HAP-1 (cell line): ENCODE measurements around the gene ASIC4.

Source experiments
- DNase-seq, 2 experiments: peaks; one replicate each; pipeline ENCODE4 v3.0.0-alpha.2; 2016 to 2020; ENCODE audit warnings: low spot score in 2 of 2
- H3K27me3 ChIP-seq: fragments of 250-450 bp; sonication (Bioruptor Pico); 2 replicates; pipeline ENCODE4 v1.5.1; 2020; ENCODE audit warnings: low read depth, mild to moderate bottlenecking, moderate library complexity
- H3K36me3 ChIP-seq: fragments of 250-450 bp; sonication (Bioruptor Pico); replicated peaks from 2 replicates; pipeline ENCODE4 v1.5.1; 2020; ENCODE audit warnings: mild to moderate bottlenecking
- H3K4me1 ChIP-seq: fragments of 250-450 bp; sonication (Bioruptor Pico); 2 replicates; pipeline ENCODE4 v1.5.1; 2020; ENCODE audit warnings: mild to moderate bottlenecking
- H3K4me3 ChIP-seq: fragments of 250-450 bp; sonication (Bioruptor Pico); 2 replicates; pipeline ENCODE4 v1.5.1; 2020; ENCODE audit warnings: mild to moderate bottlenecking, moderate library complexity
- H3K9me3 ChIP-seq: fragments of 250-450 bp; sonication (Bioruptor Pico); 2 replicates; pipeline ENCODE4 v1.5.1; 2020; ENCODE audit warnings: mild to moderate bottlenecking, moderate library complexity
- in situ Hi-C: fragments of 300-500 bp; cut with MboI; formaldehyde crosslinking; loops from 3 replicates; pipeline ENCODE4 v1.14.3; 2020; ENCODE audit warnings: low sequenced_read_pairs, inconsistent platforms, mixed read lengths

ASIC4 gene

DNA sequence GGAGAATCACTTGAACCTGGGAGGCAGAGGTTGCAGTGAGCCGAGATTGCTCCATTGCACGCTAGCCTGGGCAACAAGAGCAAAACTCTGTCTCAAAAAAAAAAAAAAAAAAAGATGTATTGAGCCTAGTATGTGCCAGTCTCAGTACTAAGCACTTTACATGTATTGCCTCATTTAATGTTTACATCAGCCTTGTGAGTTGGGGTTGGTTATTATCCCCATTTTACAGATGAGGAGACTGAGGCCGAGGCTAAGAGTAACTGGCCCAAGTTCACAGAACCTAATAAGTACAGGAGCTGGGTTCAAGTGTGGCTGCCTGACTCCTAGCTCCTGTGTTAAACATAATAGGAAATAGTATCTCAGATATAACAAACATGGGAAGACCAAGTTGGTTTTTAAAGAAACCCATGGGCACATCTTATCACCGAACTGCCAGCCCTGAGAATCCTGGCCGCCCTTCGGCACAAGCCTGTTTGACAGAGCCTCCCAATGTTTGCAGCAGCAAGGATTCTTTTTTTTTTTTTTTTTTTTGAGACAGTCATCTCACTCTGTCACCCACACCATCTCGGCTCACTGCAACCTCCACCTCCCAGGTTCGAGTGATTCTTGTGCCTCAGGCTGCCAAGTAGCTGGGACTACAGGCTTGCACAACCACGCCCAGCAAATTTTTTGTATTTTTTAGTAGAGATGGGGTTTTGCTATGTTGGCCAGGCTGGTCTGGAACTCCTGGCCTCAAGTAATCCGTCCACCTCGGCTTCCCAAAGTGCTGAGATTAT lies 39.8 kb upstream of the ASIC4 start:
- no peak for DNase-seq
- H3K4me3 ChIP-seq, result no peak overlapping the region
- H3K36me3 ChIP-seq, result no peaks in the 10 kb centered on the region
- H3K27me3 ChIP-seq, result no peaks in the 10 kb centered on the region
- H3K9me3 ChIP-seq, result no peaks in the 10 kb centered on the region
- no peaks in the 10 kb centered on the region for H3K4me1 ChIP-seq
- in situ Hi-C loops, result loop anchor here (5.0 kb wide), 1 partner anchor 53 kb away; no protein-coding TSS in a partner anchor

DNA sequence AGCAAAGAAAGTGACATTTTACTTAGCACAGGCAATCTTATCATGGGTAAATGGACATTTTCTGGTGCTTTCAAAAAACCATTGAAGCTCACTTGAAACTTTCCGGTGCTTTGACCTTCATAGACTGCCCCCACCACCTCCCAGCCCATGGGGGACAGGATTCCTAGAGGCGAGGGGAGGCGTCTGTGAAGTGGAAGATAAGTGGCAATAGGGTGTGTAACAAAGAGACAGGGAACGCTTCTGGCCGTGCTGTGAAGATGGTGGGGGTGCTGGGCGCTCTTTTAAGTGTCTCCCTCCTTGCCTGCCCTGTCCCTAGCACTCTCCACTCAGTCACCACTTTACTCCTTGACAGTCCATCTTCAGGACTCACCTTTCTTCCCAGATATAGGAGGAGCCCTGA lies 39.0 kb upstream of the ASIC4 start:
- no peak for DNase-seq
- Histone ChIP-seq H3K9me3 (no peaks in the 10 kb centered on the region), H3K27me3 (no peaks in the 10 kb centered on the region), H3K4me1 (no peaks in the 10 kb centered on the region), H3K4me3 (no peak overlapping the region), H3K36me3 (no peaks in the 10 kb centered on the region)
- in situ Hi-C loops, result no loop called here

- peak; percentile 57 to 90 for DNase-seq
- in situ Hi-C loops, result no loop called here
Measured at GRCh38 chr2:219475697-219476651, 38.3 kb upstream of the ASIC4 start.

DNA sequence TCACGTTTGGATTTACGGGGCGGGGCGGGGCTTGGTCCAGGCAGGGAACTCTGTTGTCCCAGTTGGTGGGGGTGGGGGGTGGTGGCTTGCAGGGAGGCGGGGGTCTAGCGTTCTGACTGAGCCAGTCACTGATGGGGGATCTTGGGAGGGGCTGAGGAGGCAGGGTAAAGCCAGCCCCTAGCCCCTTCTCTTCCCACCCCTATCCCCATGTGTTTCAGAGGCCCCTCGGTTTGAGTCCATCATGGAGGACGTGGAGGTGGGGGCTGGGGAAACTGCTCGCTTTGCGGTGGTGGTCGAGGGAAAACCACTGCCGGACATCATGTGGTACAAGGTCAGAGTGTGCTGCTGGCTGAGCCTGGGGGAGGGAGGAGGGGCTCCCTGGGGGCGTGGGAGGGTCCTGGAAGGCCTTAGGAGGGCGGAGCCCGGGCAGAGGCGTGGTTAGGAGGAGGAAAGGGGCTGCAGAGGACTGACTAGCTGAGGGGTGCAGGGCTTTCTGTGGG lies 37.6 kb upstream of the ASIC4 start:
- in situ Hi-C loops, result no loop called here
- H3K27me3 ChIP-seq, result no peaks in the 10 kb centered on the region

More at GRCh38 chr2:219475697-219476651, 38.3 kb upstream of the ASIC4 start:
- Histone ChIP-seq H3K27me3 (no peaks in the 10 kb centered on the region), H3K4me3 (no peak overlapping the region), H3K36me3 (no peaks in the 10 kb centered on the region), H3K9me3 (no peaks in the 10 kb centered on the region), H3K4me1 (no peaks in the 10 kb centered on the region)

DNA sequence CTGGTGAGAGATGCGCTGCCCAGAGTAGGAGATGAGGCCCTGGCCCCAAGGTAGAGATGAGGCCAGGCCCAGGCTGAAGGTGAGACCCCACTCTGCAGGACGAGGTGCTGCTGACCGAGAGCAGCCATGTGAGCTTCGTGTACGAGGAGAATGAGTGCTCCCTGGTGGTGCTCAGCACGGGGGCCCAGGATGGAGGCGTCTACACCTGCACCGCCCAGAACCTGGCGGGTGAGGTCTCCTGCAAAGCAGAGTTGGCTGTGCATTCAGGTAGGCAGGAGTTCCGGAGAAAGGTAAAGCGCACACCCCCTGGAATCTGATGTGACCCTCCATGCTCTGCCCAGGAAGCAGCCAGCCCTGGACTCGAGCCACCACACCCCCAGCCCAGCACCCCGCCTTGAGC lies 37.1 kb upstream of the ASIC4 start:
- Histone ChIP-seq H3K27me3 (no peaks in the 10 kb centered on the region), H3K4me3 (no peak overlapping the region), H3K9me3 (no peaks in the 10 kb centered on the region), H3K36me3 (no peaks in the 10 kb centered on the region), H3K4me1 (no peaks in the 10 kb centered on the region)
- in situ Hi-C loops, result no loop called here
- no peak for DNase-seq

More for the DNA sequence above, 37.6 kb upstream of the ASIC4 start:
- Histone ChIP-seq H3K4me3 (no peak overlapping the region), H3K36me3 (no peaks in the 10 kb centered on the region), H3K4me1 (no peaks in the 10 kb centered on the region), H3K9me3 (no peaks in the 10 kb centered on the region)
- DNase-seq, result peak; percentile 30 to 85

- H3K27me3 ChIP-seq, result no peaks in the 10 kb centered on the region
- no peaks in the 10 kb centered on the region for H3K9me3 ChIP-seq
- in situ Hi-C loops, result no loop called here
Measured at GRCh38 chr2:219477815-219478214, 36.5 kb upstream of the ASIC4 start.

DNA sequence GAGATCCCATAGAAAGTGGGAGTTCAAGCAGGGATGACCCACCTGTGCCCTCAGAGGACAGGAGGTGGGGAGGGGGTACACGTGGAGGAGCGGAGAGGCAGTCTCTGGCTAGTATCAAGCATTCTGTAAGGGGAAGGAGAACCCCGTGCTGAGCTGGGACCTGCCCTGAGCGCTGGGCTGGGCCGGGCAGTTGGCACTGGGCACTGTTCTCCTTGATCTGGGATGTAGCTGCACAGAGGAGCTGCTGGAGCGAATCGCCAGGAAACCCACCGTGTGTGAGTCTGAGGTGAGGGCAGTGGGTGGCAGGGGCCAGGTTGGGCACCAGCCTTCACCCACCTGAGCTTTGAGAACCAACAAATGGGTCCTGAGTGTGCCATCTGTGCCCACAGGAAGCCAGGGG lies 35.4 kb upstream of the ASIC4 start:
- Histone ChIP-seq H3K9me3 (no peaks in the 10 kb centered on the region), H3K27me3 (peaks cover 1% of the 10 kb centered on the region), H3K4me3 (no peak overlapping the region), H3K4me1 (no peaks in the 10 kb centered on the region), H3K36me3 (no peaks in the 10 kb centered on the region)
- DNase-seq, result no peak
- in situ Hi-C loops, result no loop called here

More at GRCh38 chr2:219477815-219478214, 36.5 kb upstream of the ASIC4 start:
- Histone ChIP-seq H3K4me1 (no peaks in the 10 kb centered on the region), H3K36me3 (no peaks in the 10 kb centered on the region), H3K4me3 (no peak overlapping the region)
- no peak for DNase-seq

DNA sequence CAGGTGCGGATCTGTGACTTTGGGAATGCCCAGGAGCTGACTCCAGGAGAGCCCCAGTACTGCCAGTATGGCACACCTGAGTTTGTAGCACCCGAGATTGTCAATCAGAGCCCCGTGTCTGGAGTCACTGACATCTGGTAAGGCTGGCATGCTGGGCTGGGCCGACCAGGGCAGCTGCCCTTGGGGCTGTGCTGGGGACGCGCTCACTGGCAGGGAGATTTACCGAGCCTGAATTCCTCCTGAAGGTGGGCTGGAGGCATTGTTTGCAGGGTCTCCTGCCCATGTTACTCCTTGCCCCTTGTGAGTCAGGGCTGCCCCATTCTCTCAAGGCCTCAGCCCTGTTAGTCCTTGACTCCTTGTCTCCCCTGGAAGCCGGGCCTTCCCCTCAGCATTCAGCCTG lies 34.3 kb upstream of the ASIC4 start:
- Histone ChIP-seq H3K36me3 (no peaks in the 10 kb centered on the region), H3K4me3 (no peak overlapping the region), H3K27me3 (peaks cover 12% of the 10 kb centered on the region), H3K4me1 (no peaks in the 10 kb centered on the region), H3K9me3 (no peaks in the 10 kb centered on the region)
- in situ Hi-C loops, result no loop called here
- DNase-seq, result no peak

DNA sequence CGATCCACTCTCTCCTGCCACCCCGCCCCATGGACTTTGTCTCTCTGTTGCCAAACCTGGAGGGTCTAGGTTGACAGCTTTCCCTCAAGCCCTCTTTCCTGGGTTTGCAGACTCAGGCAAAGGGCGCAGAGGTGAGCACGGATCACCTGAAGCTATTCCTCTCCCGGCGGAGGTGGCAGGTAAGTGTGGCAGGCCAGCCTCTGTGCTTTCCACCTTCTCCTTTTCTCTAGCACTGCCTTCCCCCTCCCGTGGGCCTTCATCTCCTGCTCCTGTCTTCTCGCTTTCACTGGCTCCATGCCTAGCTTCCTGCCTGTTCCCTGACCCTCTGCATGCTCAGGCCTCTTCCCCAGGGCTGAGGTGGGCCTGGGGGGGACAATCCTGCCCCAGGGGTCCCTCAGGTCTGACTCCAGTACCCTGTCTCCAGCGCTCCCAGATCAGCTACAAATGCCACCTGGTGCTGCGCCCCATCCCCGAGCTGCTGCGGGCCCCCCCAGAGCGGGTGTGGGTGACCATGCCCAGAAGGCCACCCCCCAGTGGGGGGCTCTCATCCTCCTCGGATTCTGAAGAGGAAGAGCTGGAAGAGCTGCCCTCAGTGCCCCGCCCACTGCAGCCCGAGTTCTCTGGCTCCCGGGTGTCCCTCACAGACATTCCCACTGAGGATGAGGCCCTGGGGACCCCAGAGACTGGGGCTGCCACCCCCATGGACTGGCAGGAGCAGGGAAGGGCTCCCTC lies 31.4 kb upstream of the ASIC4 start:
- H3K27me3 ChIP-seq, result peaks cover 24% of the 10 kb centered on the region
- no peaks in the 10 kb centered on the region for H3K9me3 ChIP-seq
- in situ Hi-C loops, result no loop called here
- H3K4me3 ChIP-seq, result no peak overlapping the region
- H3K4me1 ChIP-seq, result no peaks in the 10 kb centered on the region
- H3K36me3 ChIP-seq, result no peaks in the 10 kb centered on the region
- DNase-seq, result no peak

GRCh38 chr2:219483451-219484342 lies 30.6 kb upstream of the ASIC4 start:
- H3K27me3 ChIP-seq, result peaks cover 24% of the 10 kb centered on the region
- no peak for DNase-seq
- in situ Hi-C loops, result no loop called here
- H3K36me3 ChIP-seq, result no peaks in the 10 kb centered on the region
- no peaks in the 10 kb centered on the region for H3K9me3 ChIP-seq
- H3K4me3 ChIP-seq, result no peak overlapping the region
- H3K4me1 ChIP-seq, result no peaks in the 10 kb centered on the region

GRCh38 chr2:219484343-219485200 lies 29.7 kb upstream of the ASIC4 start:
- Histone ChIP-seq H3K36me3 (no peaks in the 10 kb centered on the region), H3K27me3 (peaks cover 24% of the 10 kb centered on the region), H3K9me3 (no peaks in the 10 kb centered on the region), H3K4me1 (no peaks in the 10 kb centered on the region), H3K4me3 (no peak overlapping the region)
- in situ Hi-C loops, result no loop called here
- no peak for DNase-seq

GRCh38 chr2:219485201-219485580 lies 29.1 kb upstream of the ASIC4 start:
- peaks cover 24% of the 10 kb centered on the region for H3K27me3 ChIP-seq

More at GRCh38 chr2:219485201-219485580, 29.1 kb upstream of the ASIC4 start:
- Histone ChIP-seq H3K4me1 (no peaks in the 10 kb centered on the region), H3K9me3 (no peaks in the 10 kb centered on the region), H3K36me3 (no peaks in the 10 kb centered on the region), H3K4me3 (no peak overlapping the region)
- in situ Hi-C loops, result no loop called here
- no peak for DNase-seq
